Subcutaneous adipose tissue (tissue), 4 donors: Measurements from ENCODE around the gene CARD9. TPM values are rescaled to one million over a fixed set of nuclear protein-coding genes. Genes with fewer than 3 reads are reported as not detected.

Experiments
- CTCF ChIP-seq: fragments of 450-650 bp; IDR thresholded peaks from one replicate; pipeline ENCODE4 v1.5.1; 2016; ENCODE audit warnings: low read depth, mild to moderate bottlenecking, control low read depth, antibody characterized with exemption, moderate library complexity
- total RNA-seq, 4 donors: library from RNA; depleted of rRNA; stranded (reverse); fragments of >200 nt; gene quantifications; one replicate each; pipeline ENCODE4 v1.1.0, GENCODE V29; 2016

CARD9 gene
- 1 to 10 TPM in 3 of 4 donors, under 1 TPM in 1; 0.75 to 6.5 (median 3.3) TPM for total RNA-seq

DNA sequence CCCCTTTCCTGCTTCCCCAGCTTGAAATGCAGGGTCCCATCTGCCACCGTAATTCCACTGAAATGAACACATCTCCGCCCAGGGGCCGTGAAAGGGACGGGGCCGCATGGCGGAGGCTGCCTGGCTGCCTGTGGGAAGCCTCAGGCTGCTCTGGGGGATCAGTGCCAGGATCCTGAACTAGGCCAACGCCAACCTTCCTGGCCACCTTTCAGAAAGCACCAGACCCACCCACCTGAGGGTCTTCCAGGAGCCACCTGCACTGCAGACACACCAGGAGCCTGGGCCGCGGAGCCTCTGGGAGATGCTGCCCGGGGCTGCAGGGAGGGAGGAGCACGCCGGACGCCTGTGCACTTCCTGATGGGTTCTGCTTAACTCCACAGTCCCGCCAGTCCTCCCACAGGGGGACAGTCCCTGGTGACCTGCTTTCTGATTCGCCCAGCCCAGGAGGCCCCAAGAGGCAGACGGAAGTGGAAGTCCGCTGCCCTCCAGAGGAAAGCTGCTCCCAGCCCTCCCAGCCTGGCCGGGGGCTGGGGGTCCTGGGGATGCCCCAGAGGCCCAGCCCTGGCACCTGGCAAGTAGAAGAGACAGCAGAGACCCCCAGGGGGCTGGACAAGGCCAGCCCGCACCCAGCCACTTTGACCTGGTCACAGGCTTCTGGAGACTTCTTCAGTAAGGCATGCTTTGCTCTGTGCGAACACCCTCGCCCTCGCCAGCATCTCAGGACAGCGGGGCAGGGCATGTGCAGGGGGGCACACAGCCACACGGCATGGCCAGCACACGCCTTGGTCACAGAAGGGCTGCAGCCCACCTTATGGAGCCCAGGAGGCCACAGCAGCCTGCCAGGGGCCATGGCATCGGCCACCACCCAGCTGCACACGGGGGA lies at the start of gene CARD9:
TSS of gene CARD9 (minus strand) at position 370 of the 883 bp plus-strand sequence. CDS start 1,591 bp downstream, outside the sequence.
- TF ChIP-seq CTCF: no peak

DNA sequence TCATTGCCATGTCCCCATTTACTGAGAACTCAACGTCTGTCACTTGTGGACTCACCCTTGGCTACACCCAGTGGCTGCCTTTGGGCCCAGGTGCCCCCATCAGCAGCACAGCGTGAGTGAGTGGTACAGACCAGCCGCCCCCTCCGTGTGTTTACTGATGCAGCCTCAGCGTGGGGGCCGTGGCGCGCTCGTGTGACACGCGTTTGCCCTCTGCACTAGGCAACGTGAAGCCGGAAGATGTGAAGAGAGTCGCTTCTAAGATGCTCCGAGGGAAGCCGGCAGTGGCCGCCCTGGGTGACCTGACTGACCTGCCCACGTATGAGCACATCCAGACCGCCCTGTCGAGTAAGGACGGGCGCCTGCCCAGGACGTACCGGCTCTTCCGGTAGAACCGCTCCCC lies 49.4 kb upstream of the CARD9 start:
- no peak for TF ChIP-seq CTCF

DNA sequence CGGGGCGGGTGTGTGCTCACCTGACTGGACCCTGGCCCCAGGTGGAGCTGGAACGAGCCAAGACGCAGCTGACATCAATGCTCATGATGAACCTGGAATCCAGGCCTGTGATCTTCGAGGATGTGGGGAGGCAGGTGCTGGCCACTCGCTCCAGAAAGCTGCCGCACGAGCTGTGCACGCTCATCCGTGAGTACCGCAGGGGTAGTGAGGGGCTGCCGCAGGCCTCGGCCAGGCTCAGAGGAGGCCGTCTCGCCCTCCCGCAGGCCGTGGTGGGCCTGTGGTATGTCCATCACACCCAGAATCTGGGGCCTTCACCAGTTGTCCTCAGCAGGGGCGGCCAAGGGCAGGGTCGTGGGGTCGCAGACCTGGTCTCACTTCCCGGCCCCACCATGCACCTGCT lies 48.3 kb upstream of the CARD9 start:
- TF ChIP-seq CTCF: no peak

DNA sequence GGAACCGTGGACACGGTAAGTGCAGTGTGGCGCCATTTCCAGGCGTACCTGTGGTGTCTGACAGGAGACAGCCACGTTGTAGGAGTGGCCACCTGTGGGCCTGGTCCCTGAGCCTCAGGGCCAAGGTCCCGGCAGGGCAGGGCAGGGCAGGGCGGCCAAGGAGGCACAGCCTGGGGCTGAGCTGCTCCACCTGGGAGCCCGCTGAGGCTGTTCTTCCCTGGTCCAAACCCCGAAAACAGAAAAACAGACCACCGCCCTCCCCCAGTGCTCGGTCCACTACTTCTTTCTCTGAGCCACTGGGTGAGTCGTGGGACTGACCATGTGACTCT lies 45.6 kb upstream of the CARD9 start:
- TF ChIP-seq CTCF: no peak

DNA sequence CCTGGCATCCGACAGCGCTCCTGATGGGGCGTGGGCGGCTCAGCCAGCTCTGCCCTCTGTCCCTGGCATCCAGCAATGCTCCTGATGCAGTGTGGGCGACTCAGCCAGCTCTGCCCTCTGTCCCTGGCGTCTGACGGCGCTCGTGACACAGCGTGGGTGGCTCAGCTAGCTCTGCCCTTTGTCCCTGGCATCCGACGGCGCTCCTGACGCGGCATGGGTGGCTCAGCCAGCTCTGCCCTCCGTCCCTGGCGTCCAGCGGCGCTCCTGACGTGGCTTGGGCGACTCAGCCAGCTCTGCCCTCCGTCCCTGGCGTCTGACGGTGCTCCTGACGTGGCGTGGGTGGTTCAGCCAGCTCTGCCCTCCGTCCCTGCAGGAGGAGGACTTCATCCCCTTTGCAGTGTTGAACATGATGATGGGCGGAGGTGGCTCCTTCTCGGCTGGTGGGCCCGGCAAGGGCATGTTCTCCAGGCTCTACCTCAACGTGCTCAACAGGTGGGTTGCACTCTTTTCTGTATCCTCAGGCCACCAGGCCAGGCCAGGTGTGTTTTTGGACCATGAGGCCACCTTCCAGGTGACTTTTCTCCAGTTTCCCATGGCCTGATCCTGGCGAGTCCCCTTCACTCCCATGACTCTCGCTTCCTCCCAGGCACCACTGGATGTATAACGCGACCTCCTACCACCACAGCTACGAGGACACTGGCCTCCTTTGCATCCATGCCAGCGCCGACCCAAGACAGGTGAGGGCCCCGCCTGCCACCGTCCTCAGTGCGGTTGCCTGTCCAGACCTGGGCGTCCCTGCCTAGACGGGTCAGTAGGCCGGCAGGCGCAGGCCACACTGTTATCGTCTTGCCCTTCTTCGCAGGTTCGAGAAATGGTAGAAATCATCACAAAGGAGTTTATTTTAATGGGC lies 45.0 kb upstream of the CARD9 start:
- no peak for TF ChIP-seq CTCF

GRCh38 chr9:136416914-136417313 lies 43.4 kb upstream of the CARD9 start:
- no peak for TF ChIP-seq CTCF

GRCh38 chr9:136416427-136416826 lies 43.0 kb upstream of the CARD9 start:
- no peak for TF ChIP-seq CTCF
